PFSK-1 (cell line): ENCODE results near the gene TMPRSS9.

Source experiments
- FOXP2 ChIP-seq: optimal IDR thresholded peaks from 2 replicates; pipeline ENCODE3; 2011; ENCODE audit warnings: borderline replicate concordance, control low read depth, inconsistent platforms; ENCODE audit not compliant: insufficient read depth; ENCODE audit errors: extremely low read length, extremely low read depth
- POLR2AphosphoS5 ChIP-seq: IDR thresholded peaks from 2 replicates; pipeline ENCODE4 v1.6.1; 2012; ENCODE audit warnings: low read depth, mild to moderate bottlenecking, control low read depth, low read length, moderate library complexity
- REST ChIP-seq, 2 experiments: IDR thresholded peaks; 2 replicates each; pipeline versions ENCODE4 v1.6.1 to v1.8.0; 2011 to 2012; ENCODE audit warnings: low read depth in 2 of 2, low read length in 2 of 2, control low read depth in 1 of 2, inconsistent platforms in 1 of 2, mild to moderate bottlenecking in 1 of 2, moderate library complexity in 1 of 2; ENCODE audit not compliant: insufficient read depth in 1 of 2
- SIN3A ChIP-seq: IDR thresholded peaks from 2 replicates; pipeline ENCODE4 v1.6.1; 2012; ENCODE audit warnings: mild to moderate bottlenecking, low read length, moderate library complexity, borderline replicate concordance; ENCODE audit not compliant: insufficient read depth
- TAF1 ChIP-seq: IDR thresholded peaks from 2 replicates; pipeline ENCODE4 v1.6.1; 2012; ENCODE audit warnings: low read length, control low read depth, borderline replicate concordance; ENCODE audit not compliant: insufficient read depth

The TMPRSS9 gene

GRCh38 chr19:2341244-2341751 is 18.8 kb upstream of the TMPRSS9 start:
- TF ChIP-seq POLR2AphosphoS5 (no peak), REST (IDR thresholded peaks at IDR 0.05; ENCODE audit: insufficient read depth in 1 of 2, low read depth in 2 of 2, low read length in 2 of 2) (no peak), TAF1 (no peak), SIN3A (no peak), FOXP2 (no peak)

- no peak for TF ChIP-seq TAF1
- no peak for TF ChIP-seq SIN3A
- no peak for TF ChIP-seq POLR2AphosphoS5
- no peak for TF ChIP-seq FOXP2
- no peak for TF ChIP-seq REST (IDR thresholded peaks at IDR 0.05; ENCODE audit: insufficient read depth in 1 of 2, low read depth in 2 of 2, low read length in 2 of 2)
Measured at GRCh38 chr19:2341982-2342381, 18.1 kb upstream of the TMPRSS9 start.

GRCh38 chr19:2342656-2343288 is 17.3 kb upstream of the TMPRSS9 start:
- no peak for TF ChIP-seq REST (IDR thresholded peaks at IDR 0.05; ENCODE audit: insufficient read depth in 1 of 2, low read depth in 2 of 2, low read length in 2 of 2)
- no peak for TF ChIP-seq TAF1
- no peak for TF ChIP-seq FOXP2
- TF ChIP-seq SIN3A = no peak
- no peak for TF ChIP-seq POLR2AphosphoS5

- TF ChIP-seq REST (IDR thresholded peaks at IDR 0.05; ENCODE audit: insufficient read depth in 1 of 2, low read depth in 2 of 2, low read length in 2 of 2) (no peak), FOXP2 (no peak), SIN3A (no peak), TAF1 (no peak), POLR2AphosphoS5 (no peak)
Measured at GRCh38 chr19:2343289-2343982, 16.6 kb upstream of the TMPRSS9 start.
